Stimulated activated CD4-positive, alpha-beta T cell treated with anti-CD3 and anti-CD28 coated beads, Interleukin-2, amount 100 ng/mL, for 4 hours (primary cell): ENCODE data around the gene LBH.
"Not testable (repeated sequence)": the region's sequence is repeated elsewhere in the genome, so short reads cannot be mapped to it uniquely, and the experiment has no call there.

Experiments used
- DNase-seq: peaks from one replicate; pipeline ENCODE4 v3.0.0-alpha.2; 2020; ENCODE audit warnings: low read depth

The LBH gene

GRCh38 chr2:30259071-30259470 is 27.7 kb downstream of the LBH start:
- no peak for DNase-seq

- no peak for DNase-seq
These were observed 28.7 kb downstream of the LBH start for GRCh38 chr2:30259827-30260679.

GRCh38 chr2:30260941-30261340 is 29.6 kb downstream of the LBH start:
- no peak for DNase-seq

GRCh38 chr2:30261695-30262211 is 30.4 kb downstream of the LBH start:
- DNase-seq: no peak

GRCh38 chr2:30262716-30263309 is 31.5 kb downstream of the LBH start:
- no peak for DNase-seq

- no peak for DNase-seq
These were observed 32.9 kb downstream of the LBH start for GRCh38 chr2:30264274-30264673.

GRCh38 chr2:30265052-30266015 is 34.0 kb downstream of the LBH start:
- DNase-seq: no peak

GRCh38 chr2:30266051-30266621 is 34.8 kb downstream of the LBH start:
- peak; percentile 22 for DNase-seq

GRCh38 chr2:30266705-30267104 is 35.4 kb downstream of the LBH start:
- DNase-seq: no peak

- peak; percentile 50 for DNase-seq
These were observed 36.0 kb downstream of the LBH start for GRCh38 chr2:30267161-30267975.

GRCh38 chr2:30268296-30268871 is 37.0 kb downstream of the LBH start:
- DNase-seq: no peak

- not testable (repeated sequence) for DNase-seq
These were observed 37.9 kb downstream of the LBH start for GRCh38 chr2:30269114-30269770.

GRCh38 chr2:30269771-30270145 is 38.4 kb downstream of the LBH start:
- no peak for DNase-seq

GRCh38 chr2:30270166-30270565 is 38.8 kb downstream of the LBH start:
- DNase-seq: no peak

GRCh38 chr2:30271301-30271700 is 40.0 kb downstream of the LBH start:
- no peak for DNase-seq

- DNase-seq: no peak
These were observed 41.0 kb downstream of the LBH start for GRCh38 chr2:30272286-30272685.

- DNase-seq: peak; percentile 22
These were observed 41.6 kb downstream of the LBH start for GRCh38 chr2:30272761-30273573.

GRCh38 chr2:30273574-30273929 is 42.2 kb downstream of the LBH start:
- no peak for DNase-seq

GRCh38 chr2:30275256-30275655 is 43.9 kb downstream of the LBH start:
- no peak for DNase-seq
